A673 (cell line): ENCODE measurements around the gene CLASP2.

ENCODE experiments used
- CTCF ChIP-seq: fragments of 300-800, 200-600 bp; sonication (generic); conservative IDR thresholded peaks from 2 replicates; pipeline ENCODE4 v1.5.1; 2017; ENCODE audit warnings: low read depth, mild to moderate bottlenecking, antibody characterized with exemption, low read length, moderate library complexity, mixed read lengths
- EZH2 ChIP-seq: fragments of 200-600 bp; sonication (generic); IDR thresholded peaks from 2 replicates; pipeline ENCODE4 v1.6.1; 2017; ENCODE audit warnings: borderline replicate concordance, low read depth, mild to moderate bottlenecking, mixed read lengths, antibody characterized with exemption, low read length; ENCODE audit not compliant: poor library complexity, severe bottlenecking

DNA sequence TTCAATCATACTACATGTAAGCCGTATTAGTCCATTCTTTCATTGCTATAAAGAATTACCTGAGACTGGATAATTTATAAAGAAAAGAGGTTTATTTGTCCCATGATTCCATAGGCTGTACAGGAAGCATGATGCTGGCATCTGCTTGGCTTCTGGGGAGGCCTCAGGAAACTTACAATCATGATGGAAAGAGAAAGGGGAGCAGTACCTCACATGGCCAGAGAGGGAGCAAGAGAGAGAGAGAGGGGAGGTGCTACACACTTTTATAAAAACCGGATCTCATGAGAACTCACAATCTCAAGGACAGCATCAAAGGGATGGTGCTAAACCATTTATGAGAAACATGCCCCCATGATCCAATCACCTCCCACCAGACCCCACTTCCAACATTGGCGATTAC is 14.3 kb upstream of the CLASP2 start:
- TF ChIP-seq CTCF (peak; percentile 46; the same call in 1 of the 2 replicates), EZH2 (no peak)
